ENCODE results near the gene CDAN1.

Gene CDAN1

GRCh38 chr15:42724276-42724675 is 12.7 kb downstream of the CDAN1 start:
- Histone ChIP-seq H3K36me3 (ENCODE audit: control insufficient read depth, insufficient read depth, low read length) (peaks cover 80% of the 10 kb centered on the region), H3K9me3 (ENCODE audit: control insufficient read depth, insufficient read depth, low read length) (no peaks in the 10 kb centered on the region), H3K27me3 (ENCODE audit: control insufficient read depth, insufficient read depth, low read length) (no peaks in the 10 kb centered on the region), H3K9ac (ENCODE audit: low read depth, low read length) (no peak overlapping the region), H3K4me3 (ENCODE audit: low read depth, low read length) (no peak overlapping the region), H3K27ac (ENCODE audit: low read depth, low read length) (no peak overlapping the region), H3K4me1 (ENCODE audit: control insufficient read depth, insufficient read depth, low read length) (peaks cover 3% of the 10 kb centered on the region; the same call in 1 of the 2 replicates)

DNA sequence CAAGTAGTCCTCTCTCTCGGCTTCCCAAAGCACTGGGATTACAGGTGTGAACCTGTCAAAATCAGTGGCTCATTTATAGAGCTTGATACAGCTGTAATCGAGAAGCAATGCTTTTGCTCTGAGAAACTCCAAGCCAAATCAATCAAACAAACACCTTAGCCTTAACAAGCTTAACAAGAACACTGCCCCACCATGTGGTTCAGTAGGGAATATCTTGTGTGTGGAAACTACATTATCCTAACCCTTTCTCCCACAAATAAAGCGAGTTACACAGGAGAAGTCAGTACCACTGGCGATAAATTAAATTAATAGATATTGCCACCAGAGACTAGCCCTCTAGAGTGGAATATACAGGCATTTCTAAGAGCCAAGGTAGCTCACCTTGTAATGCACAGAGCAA is 13.9 kb downstream of the CDAN1 start:
- no peaks in the 10 kb centered on the region for H3K4me1 ChIP-seq (ENCODE audit: control insufficient read depth, insufficient read depth, low read length)
- no peak overlapping the region for H3K4me3 ChIP-seq (ENCODE audit: low read depth, low read length)
- peaks cover 80% of the 10 kb centered on the region for H3K36me3 ChIP-seq (ENCODE audit: control insufficient read depth, insufficient read depth, low read length)
- H3K9me3 ChIP-seq (ENCODE audit: control insufficient read depth, insufficient read depth, low read length), result no peaks in the 10 kb centered on the region
- H3K27me3 ChIP-seq (ENCODE audit: control insufficient read depth, insufficient read depth, low read length), result no peaks in the 10 kb centered on the region
- H3K27ac ChIP-seq (ENCODE audit: low read depth, low read length), result no peak overlapping the region
- no peak overlapping the region for H3K9ac ChIP-seq (ENCODE audit: low read depth, low read length)

DNA sequence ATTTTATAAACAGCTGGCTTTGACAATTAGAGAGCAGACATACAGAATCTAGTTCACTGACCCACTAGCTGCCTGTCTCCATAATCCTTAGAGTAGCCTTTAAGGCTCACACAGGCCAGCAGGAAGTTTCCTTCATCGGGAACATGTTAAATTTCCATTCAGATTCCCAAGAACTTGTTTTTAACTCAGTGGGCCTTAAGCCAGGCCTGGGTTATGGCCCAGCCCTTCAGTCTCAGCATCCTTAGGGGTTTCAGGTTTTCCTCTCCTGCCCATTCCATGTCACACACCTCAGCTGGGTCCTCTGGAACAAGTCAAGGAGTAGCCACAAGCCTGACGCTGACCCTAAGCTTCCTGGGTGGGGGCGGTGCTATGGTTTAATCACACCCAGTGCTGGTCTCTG is 15.0 kb downstream of the CDAN1 start:
- Histone ChIP-seq H3K36me3 (ENCODE audit: control insufficient read depth, insufficient read depth, low read length) (peaks cover 69% of the 10 kb centered on the region), H3K9ac (ENCODE audit: low read depth, low read length) (no peak overlapping the region), H3K4me3 (ENCODE audit: low read depth, low read length) (no peak overlapping the region)

GRCh38 chr15:42721016-42721415 is 15.9 kb downstream of the CDAN1 start:
- Histone ChIP-seq H3K4me3 (ENCODE audit: low read depth, low read length) (no peak overlapping the region), H3K9me3 (ENCODE audit: control insufficient read depth, insufficient read depth, low read length) (no peaks in the 10 kb centered on the region), H3K9ac (ENCODE audit: low read depth, low read length) (no peak overlapping the region), H3K36me3 (ENCODE audit: control insufficient read depth, insufficient read depth, low read length) (peaks cover 60% of the 10 kb centered on the region), H3K27ac (ENCODE audit: low read depth, low read length) (no peak overlapping the region), H3K4me1 (ENCODE audit: control insufficient read depth, insufficient read depth, low read length) (no peaks in the 10 kb centered on the region), H3K27me3 (ENCODE audit: control insufficient read depth, insufficient read depth, low read length) (no peaks in the 10 kb centered on the region)

More for the DNA sequence above, 15.0 kb downstream of the CDAN1 start:
- H3K9me3 ChIP-seq (ENCODE audit: control insufficient read depth, insufficient read depth, low read length), result no peaks in the 10 kb centered on the region
- no peaks in the 10 kb centered on the region for H3K27me3 ChIP-seq (ENCODE audit: control insufficient read depth, insufficient read depth, low read length)
- H3K4me1 ChIP-seq (ENCODE audit: control insufficient read depth, insufficient read depth, low read length), result no peaks in the 10 kb centered on the region
- H3K27ac ChIP-seq (ENCODE audit: low read depth, low read length), result no peak overlapping the region

- peaks cover 51% of the 10 kb centered on the region for H3K36me3 ChIP-seq (ENCODE audit: control insufficient read depth, insufficient read depth, low read length)
- no peak overlapping the region for H3K9ac ChIP-seq (ENCODE audit: low read depth, low read length)
- no peak overlapping the region for H3K27ac ChIP-seq (ENCODE audit: low read depth, low read length)
- no peaks in the 10 kb centered on the region for H3K4me1 ChIP-seq (ENCODE audit: control insufficient read depth, insufficient read depth, low read length)
- H3K4me3 ChIP-seq (ENCODE audit: low read depth, low read length), result no peak overlapping the region
- H3K9me3 ChIP-seq (ENCODE audit: control insufficient read depth, insufficient read depth, low read length), result no peaks in the 10 kb centered on the region
- H3K27me3 ChIP-seq (ENCODE audit: control insufficient read depth, insufficient read depth, low read length), result no peaks in the 10 kb centered on the region
Observed at GRCh38 chr15:42720071-42720470, 16.9 kb downstream of the CDAN1 start.

GRCh38 chr15:42719043-42719442 is 17.9 kb downstream of the CDAN1 start:
- Histone ChIP-seq H3K27ac (ENCODE audit: low read depth, low read length) (no peak overlapping the region), H3K9me3 (ENCODE audit: control insufficient read depth, insufficient read depth, low read length) (no peaks in the 10 kb centered on the region), H3K36me3 (ENCODE audit: control insufficient read depth, insufficient read depth, low read length) (peaks cover 41% of the 10 kb centered on the region), H3K4me3 (ENCODE audit: low read depth, low read length) (no peak overlapping the region), H3K27me3 (ENCODE audit: control insufficient read depth, insufficient read depth, low read length) (no peaks in the 10 kb centered on the region), H3K9ac (ENCODE audit: low read depth, low read length) (no peak overlapping the region), H3K4me1 (ENCODE audit: control insufficient read depth, insufficient read depth, low read length) (no peaks in the 10 kb centered on the region)

DNA sequence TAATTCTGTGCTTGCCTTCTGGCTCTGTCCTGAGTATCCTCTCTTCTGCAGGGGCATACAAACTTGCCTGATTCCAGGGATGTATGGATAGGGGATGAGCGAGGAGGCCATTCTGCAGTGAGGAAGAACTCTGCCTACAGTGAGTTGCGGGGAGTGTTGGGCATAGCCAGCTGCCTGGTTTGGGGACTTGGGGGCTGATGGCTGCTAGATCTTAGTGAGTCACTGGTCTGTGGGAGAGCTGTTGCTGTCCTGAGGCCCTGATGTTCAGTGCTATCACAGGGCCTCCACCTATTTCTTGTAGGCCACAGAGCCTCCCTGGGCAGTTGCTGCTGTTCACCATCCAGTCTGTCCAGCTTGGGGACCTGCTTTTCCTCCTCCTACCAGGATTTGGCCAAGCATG is 20.3 kb downstream of the CDAN1 start:
- no peaks in the 10 kb centered on the region for H3K27me3 ChIP-seq (ENCODE audit: control insufficient read depth, insufficient read depth, low read length)
- no peak overlapping the region for H3K9ac ChIP-seq (ENCODE audit: low read depth, low read length)
- no peak overlapping the region for H3K27ac ChIP-seq (ENCODE audit: low read depth, low read length)
- no peak overlapping the region for H3K4me3 ChIP-seq (ENCODE audit: low read depth, low read length)
- peaks cover 25% of the 10 kb centered on the region for H3K36me3 ChIP-seq (ENCODE audit: control insufficient read depth, insufficient read depth, low read length)
- no peaks in the 10 kb centered on the region for H3K4me1 ChIP-seq (ENCODE audit: control insufficient read depth, insufficient read depth, low read length)
- H3K9me3 ChIP-seq (ENCODE audit: control insufficient read depth, insufficient read depth, low read length), result no peaks in the 10 kb centered on the region

DNA sequence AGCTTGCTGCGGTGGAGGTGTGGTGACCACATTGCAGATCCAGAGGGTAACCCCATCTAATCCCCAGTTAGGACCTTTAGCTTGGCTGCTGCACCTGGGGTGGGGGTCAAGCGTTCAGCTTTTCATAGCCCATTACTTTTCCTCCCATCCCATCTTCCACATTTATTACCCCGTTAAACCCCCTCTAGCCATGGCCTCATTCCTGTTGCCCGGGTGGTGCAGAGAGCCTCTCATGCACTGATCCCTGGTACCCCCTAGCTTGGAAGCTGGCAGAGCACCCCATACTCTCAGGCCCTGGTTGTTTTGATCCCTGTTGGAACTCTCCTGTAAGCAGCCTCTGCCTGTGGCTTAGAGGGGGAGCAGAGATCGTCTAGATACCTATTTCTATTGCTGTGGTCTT is 20.8 kb downstream of the CDAN1 start:
- Histone ChIP-seq H3K9me3 (ENCODE audit: control insufficient read depth, insufficient read depth, low read length) (no peaks in the 10 kb centered on the region), H3K27ac (ENCODE audit: low read depth, low read length) (no peak overlapping the region), H3K36me3 (ENCODE audit: control insufficient read depth, insufficient read depth, low read length) (peaks cover 25% of the 10 kb centered on the region), H3K4me3 (ENCODE audit: low read depth, low read length) (no peak overlapping the region), H3K27me3 (ENCODE audit: control insufficient read depth, insufficient read depth, low read length) (no peaks in the 10 kb centered on the region), H3K9ac (ENCODE audit: low read depth, low read length) (no peak overlapping the region), H3K4me1 (ENCODE audit: control insufficient read depth, insufficient read depth, low read length) (no peaks in the 10 kb centered on the region)

- Histone ChIP-seq H3K4me3 (ENCODE audit: low read depth, low read length) (no peak overlapping the region), H3K4me1 (ENCODE audit: control insufficient read depth, insufficient read depth, low read length) (no peaks in the 10 kb centered on the region), H3K36me3 (ENCODE audit: control insufficient read depth, insufficient read depth, low read length) (no peaks in the 10 kb centered on the region), H3K27ac (ENCODE audit: low read depth, low read length) (no peak overlapping the region), H3K9me3 (ENCODE audit: control insufficient read depth, insufficient read depth, low read length) (no peaks in the 10 kb centered on the region), H3K27me3 (ENCODE audit: control insufficient read depth, insufficient read depth, low read length) (no peaks in the 10 kb centered on the region), H3K9ac (ENCODE audit: low read depth, low read length) (no peak overlapping the region)
Observed at GRCh38 chr15:42712584-42712983, 24.3 kb downstream of the CDAN1 start.

DNA sequence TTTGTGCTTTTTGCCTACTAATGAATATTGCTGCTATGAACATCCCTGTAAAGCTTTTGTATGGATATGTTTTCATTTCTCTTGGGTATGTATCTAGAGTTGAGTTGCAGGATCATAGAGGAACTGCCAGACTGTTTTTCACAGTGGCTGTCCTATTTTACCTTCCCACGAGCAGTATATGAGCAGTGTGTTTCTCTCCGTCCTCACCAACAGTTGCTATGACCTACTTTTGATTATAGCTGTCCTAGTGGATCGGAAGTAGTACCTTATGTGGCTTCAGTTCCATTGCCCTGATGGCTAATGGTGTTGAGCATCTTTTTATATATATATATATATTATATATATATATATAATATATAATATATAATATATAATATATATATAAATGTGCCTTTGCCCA is 25.2 kb downstream of the CDAN1 start:
- H3K27me3 ChIP-seq (ENCODE audit: control insufficient read depth, insufficient read depth, low read length), result no peaks in the 10 kb centered on the region
- no peaks in the 10 kb centered on the region for H3K36me3 ChIP-seq (ENCODE audit: control insufficient read depth, insufficient read depth, low read length)
- H3K9ac ChIP-seq (ENCODE audit: low read depth, low read length), result no peak overlapping the region
- no peaks in the 10 kb centered on the region for H3K4me1 ChIP-seq (ENCODE audit: control insufficient read depth, insufficient read depth, low read length)
- no peaks in the 10 kb centered on the region for H3K9me3 ChIP-seq (ENCODE audit: control insufficient read depth, insufficient read depth, low read length)
- no peak overlapping the region for H3K4me3 ChIP-seq (ENCODE audit: low read depth, low read length)
- H3K27ac ChIP-seq (ENCODE audit: low read depth, low read length), result no peak overlapping the region

GRCh38 chr15:42710662-42711061 is 26.3 kb downstream of the CDAN1 start:
- Histone ChIP-seq H3K36me3 (ENCODE audit: control insufficient read depth, insufficient read depth, low read length) (no peaks in the 10 kb centered on the region), H3K27ac (ENCODE audit: low read depth, low read length) (no peak overlapping the region), H3K27me3 (ENCODE audit: control insufficient read depth, insufficient read depth, low read length) (no peaks in the 10 kb centered on the region), H3K4me1 (ENCODE audit: control insufficient read depth, insufficient read depth, low read length) (no peaks in the 10 kb centered on the region), H3K9ac (ENCODE audit: low read depth, low read length) (no peak overlapping the region), H3K4me3 (ENCODE audit: low read depth, low read length) (no peak overlapping the region), H3K9me3 (ENCODE audit: control insufficient read depth, insufficient read depth, low read length) (no peaks in the 10 kb centered on the region)

Data from HUES48 (cell line).